ENCODE data around the gene PLIN5. TPM values are rescaled to one million over a fixed set of nuclear protein-coding genes. Genes with fewer than 3 reads are reported as not detected.

PLIN5 gene
- total and polyA plus RNA-seq, 10 of the 15 experiments (the other 5 are each of a cell fraction or from before 2014, with no cell fraction given) = 0.15 to 0.33 TPM; not detected in 8

- ChIA-PET SMC1A (ENCODE audit: uncharacterized antibody, unreplicated experiment) (interaction anchor here (0.6 kb wide), 1 partner anchor 12 kb away, joined by 3 read pairs; no protein-coding TSS in a partner anchor), CTCF (interaction anchor here (0.6 to 1.5 kb wide), 4 partner anchors 10 to 1745 kb away, joined by 3 to 4 read pairs (median 4); no protein-coding TSS in a partner anchor), POLR2A (interaction anchor here (0.5 to 1.0 kb wide), 4 partner anchors 14 to 129 kb away, joined by 3 to 6 read pairs (median 4); no protein-coding TSS in a partner anchor), RAD21 (ENCODE audit: unreplicated experiment) (no interaction called here)
- Histone ChIP-seq H3K4me3 (peak overlapping the region; percentile 99), H3K27me3 (replicated peaks in 1 of 2; ENCODE audit: control insufficient read depth in 2 of 2, insufficient read depth in 2 of 2, low read length in 1 of 2) (no peaks in the 10 kb centered on the region), H3K9me3 (replicated peaks; ENCODE audit: control insufficient read depth, insufficient read depth, low read length) (no peaks in the 10 kb centered on the region), H3K79me2 (ENCODE audit: control insufficient read depth, insufficient read depth, low read length) (peaks cover 26% of the 10 kb centered on the region), H3K36me3 (ENCODE audit: control insufficient read depth in 2 of 2, insufficient read depth in 2 of 2, low read length in 1 of 2) (peaks cover 2 to 9% of the 10 kb centered on the region in 2 experiments; a peak in 3 of 4 replicates), H3K4me2 (ENCODE audit: control insufficient read depth, insufficient read depth) (peak overlapping the region; percentile 93), H3K27ac (ENCODE audit: control insufficient read depth, insufficient read depth) (no peak overlapping the region), H3K4me1 (ENCODE audit: control insufficient read depth, insufficient read depth, low read length) (peaks cover 7% of the 10 kb centered on the region), H2AFZ (ENCODE audit: control insufficient read depth, low read depth, low read length) (peak overlapping the region; percentile 80), H4K20me1 (ENCODE audit: control insufficient read depth, insufficient read depth) (no peaks in the 10 kb centered on the region), H3K9ac (ENCODE audit: control insufficient read depth, insufficient read depth, low read length) (peak overlapping the region; percentile 59)
- intact Hi-C loops (cut with micrococcal nuclease; ENCODE audit: unreplicated experiment) (loop anchor here (5.0 kb wide), 1 partner anchor 248 kb away; the partner anchor contains the start of gene DPP9), in situ Hi-C loops (cut with MboI) (no loop called here)
- FAIRE-seq (no peak), DNase-seq (ENCODE audit: low read depth, low spot score) (no peak), ATAC-seq (no peak)
- TF ChIP-seq IRF5 (IDR thresholded peaks at IDR 0.05; ENCODE audit: borderline replicate concordance) (no peak), EP300 (IDR thresholded peaks at IDR 0.05; ENCODE audit: borderline replicate concordance in 1 of 2, control insufficient read depth in 1 of 2, low read depth in 2 of 2, low read length in 2 of 2) (no peak), BHLHE40 (IDR thresholded peaks at IDR 0.05; ENCODE audit: borderline replicate concordance in 1 of 2, low read depth in 2 of 2, low read length in 1 of 2) (no peak), ZNF622 (IDR thresholded peaks at IDR 0.05) (no peak), HDGF (IDR thresholded peaks at IDR 0.05) (no peak), CBX3 (IDR thresholded peaks at IDR 0.05; ENCODE audit: borderline replicate concordance, low read depth) (no peak), FOS (IDR thresholded peaks at IDR 0.05; ENCODE audit: borderline replicate concordance, extremely low read depth, insufficient read length) (no peak), CHD2 (IDR thresholded peaks at IDR 0.05; ENCODE audit: borderline replicate concordance, low read depth, low read length) (no peak), ESRRA (IDR thresholded peaks at IDR 0.05; ENCODE audit: low read length) (no peak), NFIC (IDR thresholded peaks at IDR 0.05; ENCODE audit: low read depth, low read length) (no peak), MEF2A (IDR thresholded peaks at IDR 0.05; ENCODE audit: insufficient read depth, low read depth, low read length) (no peak), RAD21 (IDR thresholded peaks at IDR 0.05; ENCODE audit: insufficient read depth, low read depth, low read length) (no peak), IKZF1 (conservative IDR thresholded peaks at IDR 0.05) (no peak; the same call in 1 of the 2 replicates), SUZ12 (IDR thresholded peaks at IDR 0.05; ENCODE audit: unreplicated experiment) (no peak), PKNOX1 (IDR thresholded peaks at IDR 0.05) (no peak), ZNF274 (IDR thresholded peaks at IDR 0.05; ENCODE audit: insufficient read depth, insufficient read length) (no peak), CBX5 (IDR thresholded peaks at IDR 0.05; ENCODE audit: low read depth) (no peak), WRNIP1 (IDR thresholded peaks at IDR 0.05; ENCODE audit: borderline replicate concordance, low read depth, low read length) (no peak), RB1 (IDR thresholded peaks at IDR 0.05; ENCODE audit: borderline replicate concordance) (no peak), ATF3 (IDR thresholded peaks at IDR 0.05; ENCODE audit: borderline replicate concordance, extremely low read depth, low read depth, low read length) (no peak)
- no TSS peak for BruUV-seq (replicated peaks)
- WGBS (ENCODE audit: insufficient coverage, insufficient replicate concordance, low lambda C conversion rate, missing lambda C conversion rate) = 26% methylated on average over 21 of the region's 23 CpGs
Measured at GRCh38 chr19:4473763-4474513, 61.1 kb downstream of the PLIN5 start.
